Placental epithelial cell (primary cell): ENCODE data around the gene NIPAL1. TPM values are rescaled to one million over a fixed set of nuclear protein-coding genes. Genes with fewer than 3 reads are reported as not detected.

Source experiments
- total RNA-seq: library from RNA; depleted of rRNA; stranded (reverse); fragments of >200 nt; gene quantifications from 2 replicates; pipeline ENCODE4 v1.2.3, GENCODE V29; 2012

Gene NIPAL1
- 10.6 and 10.8 TPM in 2 replicates for total RNA-seq

GRCh38 chr4:48016141-48017107, at the start of gene NIPAL1, which contains the start of gene CNGA1:
NIPAL1 (plus strand) TSS chr4:48016772; CDS start chr4:48016840, 68 bp downstream.
CNGA1 (minus strand) TSS chr4:48016681; CDS start chr4:47952689, 63,992 bp downstream.

Other genes starting within 250 kb of the NIPAL1 start
- gene CORIN, start 178.7 kb upstream of the NIPAL1 start, total RNA-seq: under 0.01 TPM in 1 of 2 replicates, not detected in the other
- gene NFXL1, start 102.2 kb upstream of the NIPAL1 start, total RNA-seq: 11.1 and 15.7 TPM in 2 replicates
- 0.11 and 2.0 TPM in 2 replicates for gene CNGA1, start 91 bp upstream of the NIPAL1 start, total RNA-seq
- gene TXK, start 117.5 kb downstream of the NIPAL1 start, total RNA-seq: not detected in 2 replicates